ENCODE results near the gene CMYA5.

DNA sequence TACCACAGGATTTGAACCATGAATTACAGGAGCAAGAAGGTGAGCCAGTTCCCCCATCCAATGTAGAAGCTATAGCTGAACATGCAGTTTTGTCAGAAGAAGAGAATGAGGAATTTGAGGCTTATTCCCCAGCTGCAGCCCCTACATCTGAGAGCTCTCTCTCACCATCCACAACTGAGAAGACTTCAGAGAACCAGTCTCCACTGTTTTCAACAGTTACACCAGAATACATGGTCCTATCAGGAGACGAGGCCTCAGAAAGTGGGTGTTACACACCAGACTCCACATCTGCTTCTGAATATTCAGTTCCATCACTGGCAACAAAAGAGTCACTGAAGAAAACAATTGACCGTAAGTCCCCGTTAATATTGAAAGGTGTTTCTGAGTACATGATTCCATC, 40.9 kb downstream of the CMYA5 start:
- TF ChIP-seq RAD21 (IDR thresholded peaks at IDR 0.05; ENCODE audit: low read length) (no peak), MAZ (IDR thresholded peaks at IDR 0.05; ENCODE audit: borderline replicate concordance, low read depth, low read length) (no peak), RCOR1 (IDR thresholded peaks at IDR 0.05; ENCODE audit: insufficient replicate concordance, low read length) (no peak)
- TF ChIP-seq, protein P1, sequence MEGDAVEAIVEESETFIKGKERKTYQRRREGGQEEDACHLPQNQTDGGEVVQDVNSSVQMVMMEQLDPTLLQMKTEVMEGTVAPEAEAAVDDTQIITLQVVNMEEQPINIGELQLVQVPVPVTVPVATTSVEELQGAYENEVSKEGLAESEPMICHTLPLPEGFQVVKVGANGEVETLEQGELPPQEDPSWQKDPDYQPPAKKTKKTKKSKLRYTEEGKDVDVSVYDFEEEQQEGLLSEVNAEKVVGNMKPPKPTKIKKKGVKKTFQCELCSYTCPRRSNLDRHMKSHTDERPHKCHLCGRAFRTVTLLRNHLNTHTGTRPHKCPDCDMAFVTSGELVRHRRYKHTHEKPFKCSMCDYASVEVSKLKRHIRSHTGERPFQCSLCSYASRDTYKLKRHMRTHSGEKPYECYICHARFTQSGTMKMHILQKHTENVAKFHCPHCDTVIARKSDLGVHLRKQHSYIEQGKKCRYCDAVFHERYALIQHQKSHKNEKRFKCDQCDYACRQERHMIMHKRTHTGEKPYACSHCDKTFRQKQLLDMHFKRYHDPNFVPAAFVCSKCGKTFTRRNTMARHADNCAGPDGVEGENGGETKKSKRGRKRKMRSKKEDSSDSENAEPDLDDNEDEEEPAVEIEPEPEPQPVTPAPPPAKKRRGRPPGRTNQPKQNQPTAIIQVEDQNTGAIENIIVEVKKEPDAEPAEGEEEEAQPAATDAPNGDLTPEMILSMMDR (conservative IDR thresholded peaks at IDR 0.05; ENCODE audit: low read depth, low read length), result no peak
